CD8-positive, alpha-beta memory T cell (primary cell): ENCODE data around the gene ETFBKMT. TPM values are rescaled to one million over a fixed set of nuclear protein-coding genes. Genes with fewer than 3 reads are reported as not detected.
"Not testable (repeated sequence)": the region's sequence is repeated elsewhere in the genome, so short reads cannot be mapped to it uniquely, and the experiment has no call there.

Experiments used
- CTCF ChIA-PET: fragments of 350-600 bp; sonication (Branson Sonifier 250); formaldehyde crosslinking; loops from one replicate; lab custom pipeline; 2021; ENCODE audit warnings: antibody characterized with exemption; lab: Charles Lee
- POLR2A ChIA-PET: fragments of 350-600 bp; sonication (Branson Sonifier 250); formaldehyde crosslinking; loops from one replicate; lab custom pipeline; 2021; ENCODE audit warnings: antibody characterized with exemption; lab: Charles Lee
- DNase-seq, 5 donors: peaks; one replicate each; pipeline versions ENCODE4 v3.0.0 to v3.0.0-alpha.2; 2020 to 2022; ENCODE audit warnings: mixed read lengths in 1 of 5
- H3K27ac ChIP-seq: one replicate; pipeline ENCODE4 v1.7.0; 2013; ENCODE audit warnings: low read depth, mild to moderate bottlenecking, low read length, moderate library complexity
- H3K27me3 ChIP-seq: 2 replicates; pipeline ENCODE4 v1.7.0; 2013; ENCODE audit warnings: low read length, mild to moderate bottlenecking; ENCODE audit not compliant: insufficient read depth, poor library complexity, severe bottlenecking
- H3K36me3 ChIP-seq: 2 replicates; pipeline ENCODE4 v1.7.0; 2013; ENCODE audit warnings: mild to moderate bottlenecking, low read length, moderate library complexity; ENCODE audit not compliant: insufficient read depth
- H3K4me1 ChIP-seq: 2 replicates; pipeline ENCODE4 v1.7.0; 2013; ENCODE audit warnings: mild to moderate bottlenecking, low read length, moderate library complexity; ENCODE audit not compliant: insufficient read depth
- H3K4me3 ChIP-seq: 2 replicates; pipeline ENCODE4 v1.7.0; 2013; ENCODE audit warnings: mild to moderate bottlenecking, low read length
- H3K9me3 ChIP-seq: 2 replicates; pipeline ENCODE4 v1.7.0; 2013; ENCODE audit warnings: mild to moderate bottlenecking, low read length
- H3K27ac Mint-ChIP-seq, 8 donors: one replicate each; pipeline ENCODE4 v1.8.0; 2020 to 2021; ENCODE audit warnings: mixed read lengths in 8 of 8, mild to moderate bottlenecking in 6 of 8, inconsistent platforms in 3 of 8, moderate library complexity in 3 of 8
- H3K27me3 Mint-ChIP-seq, 2 donors: one replicate each; pipeline ENCODE4 v1.8.0; 2020 to 2021; ENCODE audit warnings: mixed read lengths in 2 of 2, mild to moderate bottlenecking in 1 of 2, moderate library complexity in 1 of 2
- H3K36me3 Mint-ChIP-seq, 3 donors: one replicate each; pipeline ENCODE4 v1.8.0; 2020 to 2021; ENCODE audit warnings: mixed read lengths in 3 of 3, inconsistent platforms in 1 of 3, mild to moderate bottlenecking in 1 of 3
- H3K4me1 Mint-ChIP-seq, 3 donors: one replicate each; pipeline ENCODE4 v1.8.0; 2020 to 2021; ENCODE audit warnings: mixed read lengths in 3 of 3, inconsistent platforms in 1 of 3, mild to moderate bottlenecking in 1 of 3
- H3K4me3 Mint-ChIP-seq, 7 donors: one replicate each; pipeline ENCODE4 v1.8.0; 2020 to 2021; ENCODE audit warnings: mixed read lengths in 7 of 7, mild to moderate bottlenecking in 6 of 7, moderate library complexity in 4 of 7, inconsistent platforms in 2 of 7
- H3K9me3 Mint-ChIP-seq, 5 donors: one replicate each; pipeline ENCODE4 v1.8.0; 2020 to 2022; ENCODE audit warnings: mixed read lengths in 5 of 5, mild to moderate bottlenecking in 3 of 5, moderate library complexity in 2 of 5, inconsistent platforms in 1 of 5
- polyA plus RNA-seq: library from polyadenylated mRNA; unstranded; fragments of 300-500 nt; fragmentation: Illumina TruSeq; gene quantifications from one replicate; pipeline ENCODE4 v1.2.3, GENCODE V29; 2021
- total RNA-seq, 2 experiments: library from RNA; stranded (reverse); gene quantifications; one replicate each; pipeline ENCODE4 v1.2.3, GENCODE V29; 2021

The ETFBKMT gene
- total and polyA plus RNA-seq, 3 experiments from 2014 or later = 0.85 to 1.4 (median 1.1) TPM

DNA sequence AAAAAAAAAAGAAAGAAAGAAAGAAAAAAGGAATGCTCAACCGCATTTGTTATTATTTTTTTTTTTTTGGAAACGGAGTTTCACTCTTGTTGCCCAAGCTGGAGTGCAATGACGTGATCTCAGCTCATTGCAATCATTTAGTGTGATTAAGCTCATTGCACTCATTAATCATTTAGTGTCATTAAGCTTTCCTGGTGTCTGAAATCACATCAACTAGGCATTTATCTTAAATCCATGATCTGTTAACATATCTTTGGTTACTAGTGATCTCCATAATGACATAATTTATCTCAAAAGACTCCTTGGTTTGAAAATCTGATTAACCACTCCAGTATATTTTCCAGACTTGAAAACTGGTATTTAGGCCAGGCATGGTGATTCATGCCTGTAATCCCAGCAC lies 26.3 kb downstream of the ETFBKMT start:
- Mint-ChIP-seq H3K4me1 (peaks cover 6 to 11% (median 7%) of the 10 kb centered on the region in 3 donors), H3K9me3 (peaks cover 4 to 31% (median 24%) of the 10 kb centered on the region in 5 donors), H3K36me3 (peaks cover 14 to 65% (median 60%) of the 10 kb centered on the region in 3 donors), H3K27ac (no peak overlapping the region), H3K4me3 (no peak overlapping the region), H3K27me3 (no peaks in the 10 kb centered on the region)
- Histone ChIP-seq H3K4me1 (peaks cover 3% of the 10 kb centered on the region), H3K9me3 (peaks cover 18% of the 10 kb centered on the region), H3K36me3 (no peaks in the 10 kb centered on the region), H3K4me3 (no peak overlapping the region), H3K27ac (no peak overlapping the region), H3K27me3 (no peaks in the 10 kb centered on the region)
- no peak for DNase-seq
- ChIA-PET CTCF (interaction anchor here (1.4 kb wide), 1 partner anchor 210 kb away, joined by 4 read pairs; no protein-coding TSS in a partner anchor), POLR2A (no interaction called here)

- no peaks in the 10 kb centered on the region for H3K36me3 ChIP-seq
- CTCF ChIA-PET = no interaction called here
These were observed 27.6 kb downstream of the ETFBKMT start for GRCh38 chr12:31687101-31687527.

GRCh38 chr12:31689921-31690320 lies 30.4 kb downstream of the ETFBKMT start:
- H3K4me1 Mint-ChIP-seq, H3K36me3 ChIP-seq, H3K27me3 Mint-ChIP-seq, H3K27ac Mint-ChIP-seq, H3K9me3 Mint-ChIP-seq, DNase-seq, H3K4me3 ChIP-seq, H3K9me3 ChIP-seq, H3K4me3 Mint-ChIP-seq, H3K4me1 ChIP-seq, H3K27me3 ChIP-seq, H3K27ac ChIP-seq, POLR2A ChIA-PET, CTCF ChIA-PET: not testable (repeated sequence)
- peaks cover 11 to 46% (median 45%) of the 10 kb centered on the region in 3 donors for H3K36me3 Mint-ChIP-seq

More at GRCh38 chr12:31687101-31687527, 27.6 kb downstream of the ETFBKMT start:
- H3K36me3 Mint-ChIP-seq = peaks cover 15 to 66% (median 61%) of the 10 kb centered on the region in 3 donors
- POLR2A ChIA-PET = interaction anchor here (0.7 kb wide), 1 partner anchor 124 kb away, joined by 6 read pairs; no protein-coding TSS in a partner anchor
- Histone ChIP-seq H3K27ac (no peak overlapping the region), H3K27me3 (no peaks in the 10 kb centered on the region), H3K4me3 (no peak overlapping the region), H3K9me3 (peaks cover 18% of the 10 kb centered on the region), H3K4me1 (no peaks in the 10 kb centered on the region)
- H3K27ac Mint-ChIP-seq = no peak overlapping the region
- DNase-seq = no peak
- peaks cover 3 to 8% (median 5%) of the 10 kb centered on the region in 3 donors for H3K4me1 Mint-ChIP-seq
- H3K27me3 Mint-ChIP-seq = no peaks in the 10 kb centered on the region
- H3K9me3 Mint-ChIP-seq = peaks cover 4 to 29% (median 24%) of the 10 kb centered on the region in 5 donors
- no peak overlapping the region for H3K4me3 Mint-ChIP-seq

DNA sequence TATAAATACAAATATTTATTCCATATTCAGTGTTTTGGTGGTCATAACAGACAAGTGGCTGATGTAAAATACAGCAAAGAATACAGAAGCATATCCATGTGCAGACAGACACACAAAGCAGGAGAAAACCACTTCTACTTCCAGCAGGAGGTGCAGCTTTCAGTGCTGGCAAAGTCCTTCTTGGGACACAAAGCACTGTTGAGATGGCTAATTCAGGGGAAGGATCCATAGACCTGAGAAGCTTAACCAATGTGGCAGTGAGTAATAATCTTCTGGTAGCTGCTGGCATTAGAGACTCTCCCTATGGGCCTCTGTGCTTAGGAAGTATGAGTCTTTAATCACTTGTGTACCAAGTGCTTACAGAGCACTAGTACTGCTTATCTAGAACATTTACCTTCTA lies 42.6 kb downstream of the ETFBKMT start:
- no peaks in the 10 kb centered on the region for H3K27me3 ChIP-seq
- DNase-seq = no peak
- peaks cover 0 to 3% (median 2%) of the 10 kb centered on the region in 5 donors for H3K9me3 Mint-ChIP-seq
- peaks cover 6 to 18% (median 10%) of the 10 kb centered on the region in 3 donors for H3K4me1 Mint-ChIP-seq
- ChIA-PET CTCF (interaction anchor here (1.5 kb wide), 1 partner anchor 27 kb away, joined by 7 read pairs; the partner anchor contains the start of gene AMN1), POLR2A (no interaction called here)
- H3K9me3 ChIP-seq = no peaks in the 10 kb centered on the region
- H3K4me1 ChIP-seq = no peaks in the 10 kb centered on the region
- H3K4me3 Mint-ChIP-seq = no peak overlapping the region
- H3K27ac Mint-ChIP-seq = peak overlapping the region in 1 of 8 donors; percentile 26
- peaks cover 22 to 39% (median 28%) of the 10 kb centered on the region in 3 donors for H3K36me3 Mint-ChIP-seq
- no peak overlapping the region for H3K4me3 ChIP-seq
- peaks cover 0 to 1% of the 10 kb centered on the region in 2 donors for H3K27me3 Mint-ChIP-seq
- H3K36me3 ChIP-seq = peaks cover 17% of the 10 kb centered on the region
- no peak overlapping the region for H3K27ac ChIP-seq

GRCh38 chr12:31705621-31706020 lies 46.1 kb downstream of the ETFBKMT start:
- POLR2A ChIA-PET = no interaction called here
- H3K36me3 ChIP-seq = no peaks in the 10 kb centered on the region

DNA sequence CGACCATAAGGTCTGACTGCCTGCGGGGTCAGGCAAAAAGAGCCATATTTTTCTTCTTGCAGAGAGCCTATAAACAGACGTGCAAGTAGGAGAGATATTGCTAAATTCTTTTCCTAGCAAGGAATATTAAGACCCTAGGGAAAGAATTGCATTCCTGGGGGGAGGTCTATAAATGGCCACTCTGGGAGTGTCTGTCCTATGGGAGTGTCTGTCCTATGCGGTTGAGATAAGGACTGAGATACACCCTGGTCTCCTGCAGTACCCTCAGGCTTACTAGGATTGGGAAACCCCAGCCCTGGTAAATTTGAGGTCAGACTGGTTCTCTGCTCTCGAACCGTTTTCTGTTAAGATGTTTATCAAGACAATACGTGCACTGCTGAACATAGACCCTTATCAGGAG lies 48.6 kb downstream of the ETFBKMT start:
- H3K27me3 Mint-ChIP-seq, POLR2A ChIA-PET, H3K27ac ChIP-seq, H3K4me1 ChIP-seq, H3K36me3 ChIP-seq, H3K27me3 ChIP-seq, H3K4me3 ChIP-seq, H3K9me3 ChIP-seq, H3K4me3 Mint-ChIP-seq, DNase-seq, CTCF ChIA-PET: not testable (repeated sequence)
- peak overlapping the region in 1 of 8 donors; percentile 83 for H3K27ac Mint-ChIP-seq
- H3K4me1 Mint-ChIP-seq = peaks cover 6 to 18% (median 14%) of the 10 kb centered on the region in 3 donors
- peaks cover 24 to 31% (median 30%) of the 10 kb centered on the region in 3 donors for H3K36me3 Mint-ChIP-seq
- H3K9me3 Mint-ChIP-seq = peaks cover 20 to 26% (median 24%) of the 10 kb centered on the region in 5 donors

More at GRCh38 chr12:31705621-31706020, 46.1 kb downstream of the ETFBKMT start:
- H3K9me3 Mint-ChIP-seq = peaks cover 18 to 26% (median 23%) of the 10 kb centered on the region in 5 donors
- Histone ChIP-seq H3K27me3 (no peaks in the 10 kb centered on the region), H3K4me3 (no peak overlapping the region), H3K4me1 (no peaks in the 10 kb centered on the region), H3K9me3 (no peaks in the 10 kb centered on the region), H3K27ac (no peak overlapping the region)
- CTCF ChIA-PET = no interaction called here
- no peaks in the 10 kb centered on the region for H3K27me3 Mint-ChIP-seq
- peak in 1 of 5 donors; percentile 22 for DNase-seq
- no peak overlapping the region for H3K4me3 Mint-ChIP-seq
- peaks cover 6 to 18% (median 13%) of the 10 kb centered on the region in 3 donors for H3K4me1 Mint-ChIP-seq
- H3K36me3 Mint-ChIP-seq = peaks cover 28 to 36% (median 30%) of the 10 kb centered on the region in 3 donors
- peak overlapping the region in 3 of 8 donors; percentile 19 to 70 (median 27) for H3K27ac Mint-ChIP-seq

GRCh38 chr12:31710021-31710818 lies 50.7 kb downstream of the ETFBKMT start:
- H3K4me1 ChIP-seq = no peaks in the 10 kb centered on the region
- H3K27ac Mint-ChIP-seq = peak overlapping the region in 2 of 8 donors; percentile 3 to 76

GRCh38 chr12:31712877-31713276 lies 53.4 kb downstream of the ETFBKMT start:
- Mint-ChIP-seq H3K36me3 (peaks cover 14 to 38% (median 20%) of the 10 kb centered on the region in 3 donors), H3K27ac (no peak overlapping the region), H3K27me3 (no peaks in the 10 kb centered on the region), H3K4me3 (no peak overlapping the region), H3K9me3 (peaks cover 14 to 17% (median 15%) of the 10 kb centered on the region in 5 donors), H3K4me1 (peaks cover 1 to 7% (median 3%) of the 10 kb centered on the region in 3 donors)
- no peak overlapping the region for H3K4me3 ChIP-seq
- POLR2A ChIA-PET = no interaction called here
- H3K4me1 ChIP-seq = no peaks in the 10 kb centered on the region
- H3K36me3 ChIP-seq = no peaks in the 10 kb centered on the region
- no peaks in the 10 kb centered on the region for H3K9me3 ChIP-seq
- H3K27me3 ChIP-seq = no peaks in the 10 kb centered on the region
- no peak for DNase-seq
- CTCF ChIA-PET = no interaction called here
- H3K27ac ChIP-seq = no peak overlapping the region

More at GRCh38 chr12:31710021-31710818, 50.7 kb downstream of the ETFBKMT start:
- no peak overlapping the region for H3K27ac ChIP-seq
- no peaks in the 10 kb centered on the region for H3K27me3 ChIP-seq
- no peak for DNase-seq
- no peak overlapping the region for H3K4me3 ChIP-seq
- Mint-ChIP-seq H3K4me1 (peaks cover 4 to 11% (median 7%) of the 10 kb centered on the region in 3 donors), H3K27me3 (no peaks in the 10 kb centered on the region), H3K4me3 (no peak overlapping the region), H3K36me3 (peaks cover 24 to 38% (median 30%) of the 10 kb centered on the region in 3 donors), H3K9me3 (peaks cover 20 to 26% (median 24%) of the 10 kb centered on the region in 5 donors)
- ChIA-PET CTCF (interaction anchor here (0.9 to 1.0 kb wide), 2 partner anchors 67 to 187 kb away, joined by 3 read pairs; no protein-coding TSS in a partner anchor), POLR2A (no interaction called here)
- H3K9me3 ChIP-seq = no peaks in the 10 kb centered on the region
- no peaks in the 10 kb centered on the region for H3K36me3 ChIP-seq
